RKO (cell line): ENCODE measurements around the gene TBC1D10A.
A peak's percentile ranks its signal among the peaks of the same experiment; 100 is the strongest.

Experiments
- DNase-seq: peaks from one replicate; pipeline ENCODE4 v3.0.0-alpha.2; 2016; ENCODE audit warnings: low spot score

Gene TBC1D10A

GRCh38 chr22:30285846-30286200 is 40.9 kb downstream of the TBC1D10A start:
- no peak for DNase-seq

DNA sequence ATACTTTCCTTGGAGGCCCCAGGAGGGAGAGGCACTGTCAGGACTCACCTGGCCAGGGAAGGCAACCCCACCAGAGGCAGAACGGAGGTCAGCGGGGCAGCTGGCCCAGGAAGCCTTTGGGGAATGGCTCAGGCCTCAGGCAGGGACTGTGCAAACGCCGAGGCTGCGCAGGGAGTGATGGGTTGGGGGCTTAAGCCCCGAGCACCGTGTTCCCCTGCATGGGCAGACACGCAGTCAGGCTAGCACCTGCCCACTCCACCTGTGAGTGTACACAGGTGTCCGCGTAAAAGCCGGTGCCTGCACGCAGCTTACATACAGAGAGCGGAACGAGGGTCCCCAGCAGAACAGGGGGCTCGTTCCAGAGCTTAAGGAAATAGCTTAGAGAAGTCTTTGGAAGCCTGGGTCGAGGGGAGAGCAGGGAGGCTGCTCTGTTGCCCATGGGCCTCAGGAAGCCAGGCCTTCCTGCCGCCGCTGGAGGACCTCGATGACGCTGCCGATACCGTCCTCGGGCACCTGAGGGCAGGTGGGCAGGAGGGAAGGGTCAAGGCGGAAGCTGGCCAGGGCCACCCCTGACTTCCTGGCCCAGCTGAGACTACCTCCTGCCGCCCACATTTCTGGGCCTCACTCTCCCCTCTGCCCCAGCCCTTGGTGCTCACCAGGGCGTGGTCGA is 41.4 kb downstream of the TBC1D10A start:
- no peak for DNase-seq

- DNase-seq: no peak
Observed at GRCh38 chr22:30284666-30285065, 42.1 kb downstream of the TBC1D10A start.

GRCh38 chr22:30284172-30284571 is 42.6 kb downstream of the TBC1D10A start:
- no peak for DNase-seq

DNA sequence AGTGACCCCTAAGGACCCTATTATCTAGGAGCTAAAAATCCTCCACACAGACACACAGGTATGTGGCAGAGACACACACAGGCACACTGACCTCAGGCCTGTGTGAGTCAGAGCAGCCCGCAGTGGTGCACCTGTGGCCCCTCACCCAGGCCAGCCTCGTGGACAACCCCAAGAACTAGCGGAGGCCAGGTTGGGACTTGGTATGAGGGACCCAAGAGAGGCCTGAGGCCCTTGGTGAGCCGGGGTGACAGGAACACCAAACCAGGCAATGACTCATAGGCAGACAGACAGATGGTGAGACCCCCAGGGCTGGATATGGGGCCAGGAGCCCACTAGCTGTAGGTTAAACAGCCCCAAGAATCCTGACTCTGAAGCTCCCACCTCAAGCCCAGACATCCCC is 43.4 kb downstream of the TBC1D10A start:
- no peak for DNase-seq

DNA sequence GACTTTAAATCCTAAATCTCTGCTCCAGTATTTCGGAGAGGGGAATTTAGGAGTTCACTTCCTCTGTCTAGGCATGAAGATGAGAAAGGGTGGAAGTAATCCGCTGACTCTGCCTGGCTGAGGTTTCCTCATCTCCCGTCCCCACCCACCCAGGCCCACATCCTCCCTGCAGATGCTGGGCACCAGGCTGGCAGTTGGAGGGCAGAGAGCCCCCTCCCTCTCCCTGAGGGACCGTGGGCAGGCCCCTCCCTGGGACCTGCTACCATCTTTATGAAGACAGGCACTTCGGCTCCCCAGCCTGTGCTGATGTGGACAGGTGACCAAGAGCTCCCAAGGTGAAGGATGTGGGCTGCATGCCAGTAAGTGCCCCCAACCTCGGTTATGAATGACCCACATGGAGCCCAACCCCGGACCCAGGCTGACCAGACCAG is 44.1 kb downstream of the TBC1D10A start:
- no peak for DNase-seq

DNA sequence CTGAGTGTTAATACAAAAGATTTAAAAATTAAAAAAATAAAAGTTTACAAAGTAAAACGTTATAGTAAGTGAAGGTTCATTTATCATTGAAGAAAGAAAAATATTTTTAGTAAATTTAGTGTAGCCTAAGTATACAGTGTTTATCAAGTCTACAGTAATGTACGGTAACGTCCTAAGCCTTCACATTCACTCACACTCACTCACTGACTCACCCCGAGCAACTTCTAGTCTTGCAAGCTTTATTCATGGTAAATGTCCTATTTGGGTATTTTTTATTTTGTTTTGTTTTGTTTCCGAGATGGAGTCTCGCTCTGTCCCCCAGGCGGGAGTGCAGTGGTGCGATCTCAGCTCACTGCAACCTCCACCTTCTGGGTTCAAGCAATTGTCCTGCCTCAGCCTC is 46.2 kb downstream of the TBC1D10A start:
- DNase-seq: peak; percentile 17

DNA sequence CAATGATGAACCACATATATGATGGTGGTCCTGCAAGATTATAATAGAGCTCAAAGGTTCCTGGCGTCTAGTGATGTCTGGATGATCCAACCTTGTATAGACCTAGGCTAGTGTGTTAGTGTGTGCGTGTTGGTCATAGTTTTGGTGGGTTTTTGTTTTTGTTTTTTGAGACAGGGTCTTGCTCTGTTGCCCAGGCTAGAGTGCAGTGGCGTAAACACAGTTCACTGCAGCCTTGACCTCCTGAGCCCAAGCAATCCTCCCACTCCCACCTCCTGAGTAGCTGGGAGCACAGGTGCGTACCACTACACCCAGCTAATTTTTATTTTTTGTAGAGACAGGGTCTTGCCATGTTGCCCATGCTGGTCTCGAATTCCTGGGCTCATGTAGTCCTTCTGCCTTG is 46.8 kb downstream of the TBC1D10A start:
- DNase-seq: no peak

DNA sequence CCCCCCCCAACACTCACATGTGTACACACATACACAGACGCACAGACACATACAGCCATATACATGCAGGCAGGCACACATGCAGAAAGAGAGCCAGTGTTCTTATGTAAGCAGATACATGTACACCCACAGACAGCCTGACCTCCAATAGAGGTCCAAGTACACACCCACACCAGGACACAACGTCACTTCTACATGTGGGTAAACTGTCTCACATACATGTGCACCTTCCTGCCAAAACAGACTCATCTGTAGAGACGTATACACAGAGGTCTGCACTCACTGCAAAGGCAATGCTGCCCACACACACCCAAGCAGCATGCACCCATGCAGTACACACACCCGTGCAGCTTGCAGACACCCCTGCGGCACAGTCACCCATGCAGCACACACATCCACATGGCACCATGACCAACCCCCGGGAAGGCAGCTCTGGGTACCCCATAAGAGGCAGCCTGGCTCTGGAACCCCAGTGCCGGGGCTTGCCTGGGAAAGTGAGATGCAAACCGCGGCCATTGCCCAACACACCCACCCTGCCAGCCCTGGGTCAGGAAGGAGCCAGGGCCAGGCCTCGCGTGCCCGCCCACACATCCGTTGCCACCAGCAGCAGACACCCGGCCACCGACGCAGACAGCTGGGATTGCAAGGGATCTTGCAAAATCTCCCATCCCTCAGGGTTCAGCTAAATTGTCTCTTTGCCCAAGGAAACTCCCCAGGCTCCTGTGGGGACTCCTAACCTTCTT is 47.5 kb downstream of the TBC1D10A start:
- no peak for DNase-seq

GRCh38 chr22:30277547-30278344 is 49.0 kb downstream of the TBC1D10A start:
- no peak for DNase-seq

GRCh38 chr22:30276039-30276438 is 50.7 kb downstream of the TBC1D10A start:
- no peak for DNase-seq

DNA sequence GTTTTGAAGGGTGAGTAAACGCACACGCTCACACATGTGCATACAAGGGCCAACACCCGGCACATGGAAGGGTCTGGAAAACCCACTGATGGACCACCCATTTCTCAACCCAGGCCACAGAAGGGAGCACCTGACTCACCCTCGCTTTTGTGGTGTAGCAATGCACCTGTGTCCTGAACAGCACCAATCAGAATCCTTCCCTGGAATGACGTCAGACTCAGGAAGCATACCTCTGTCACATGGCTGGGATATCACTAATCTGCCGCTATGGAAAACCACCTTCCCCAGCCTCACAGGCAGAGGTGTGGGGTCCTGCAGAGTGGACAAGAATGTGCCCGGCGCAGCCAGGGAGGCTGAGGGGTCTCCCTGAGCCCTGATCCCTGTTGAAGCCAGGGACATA is 51.1 kb downstream of the TBC1D10A start:
- DNase-seq: no peak

DNA sequence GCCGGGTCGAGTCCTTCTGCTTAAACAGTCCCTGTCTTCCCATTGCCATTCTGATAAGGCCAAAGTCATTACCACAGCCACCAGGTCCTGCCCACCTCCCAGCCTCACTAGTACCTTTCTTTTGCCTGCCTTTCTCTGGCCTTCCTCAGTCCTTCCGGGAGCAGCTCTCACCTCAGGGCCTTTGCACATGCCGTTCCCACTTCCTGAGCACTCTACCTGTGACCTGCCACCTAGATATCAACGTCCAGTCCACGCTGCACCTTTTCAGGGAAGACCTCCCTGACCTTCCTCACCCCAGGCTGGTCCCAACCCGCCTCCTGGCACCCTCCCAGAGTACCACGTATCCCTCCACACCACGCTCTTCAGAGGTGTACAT is 52.3 kb downstream of the TBC1D10A start:
- DNase-seq: no peak

DNA sequence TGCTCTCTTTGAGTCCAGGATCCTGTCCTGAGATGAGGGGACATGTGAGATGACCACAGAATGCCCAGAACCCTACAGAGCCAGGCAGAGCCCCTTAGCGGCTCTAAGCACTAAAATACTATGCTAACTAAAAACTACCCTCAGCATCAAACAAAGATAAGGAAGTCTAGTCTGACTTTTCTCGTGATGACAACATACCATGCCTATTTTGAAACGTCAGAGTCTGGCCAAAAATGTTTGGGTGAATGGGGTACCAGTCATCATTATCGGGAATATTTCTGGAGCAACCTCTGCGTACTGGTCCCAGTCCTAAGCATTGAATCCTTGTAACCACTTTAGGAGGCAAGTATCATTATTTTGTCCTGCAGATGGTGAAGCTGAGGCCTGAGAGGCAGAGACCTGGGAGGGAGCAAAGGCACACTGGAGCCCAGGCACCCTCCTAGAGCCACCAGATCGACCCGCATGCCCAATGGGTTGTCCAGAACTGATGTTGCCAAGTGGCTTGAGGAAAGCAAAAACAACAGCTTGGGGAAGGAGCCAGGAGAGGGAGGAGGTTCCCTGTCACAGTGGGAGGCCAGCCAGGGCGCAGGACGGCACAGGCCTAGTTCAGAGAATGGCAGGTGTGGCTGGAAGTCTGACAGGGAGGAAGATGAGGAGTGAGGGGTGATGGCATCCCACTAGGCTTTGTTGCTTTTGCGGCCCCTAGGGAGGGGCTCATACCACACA is 52.9 kb downstream of the TBC1D10A start:
- no peak for DNase-seq

DNA sequence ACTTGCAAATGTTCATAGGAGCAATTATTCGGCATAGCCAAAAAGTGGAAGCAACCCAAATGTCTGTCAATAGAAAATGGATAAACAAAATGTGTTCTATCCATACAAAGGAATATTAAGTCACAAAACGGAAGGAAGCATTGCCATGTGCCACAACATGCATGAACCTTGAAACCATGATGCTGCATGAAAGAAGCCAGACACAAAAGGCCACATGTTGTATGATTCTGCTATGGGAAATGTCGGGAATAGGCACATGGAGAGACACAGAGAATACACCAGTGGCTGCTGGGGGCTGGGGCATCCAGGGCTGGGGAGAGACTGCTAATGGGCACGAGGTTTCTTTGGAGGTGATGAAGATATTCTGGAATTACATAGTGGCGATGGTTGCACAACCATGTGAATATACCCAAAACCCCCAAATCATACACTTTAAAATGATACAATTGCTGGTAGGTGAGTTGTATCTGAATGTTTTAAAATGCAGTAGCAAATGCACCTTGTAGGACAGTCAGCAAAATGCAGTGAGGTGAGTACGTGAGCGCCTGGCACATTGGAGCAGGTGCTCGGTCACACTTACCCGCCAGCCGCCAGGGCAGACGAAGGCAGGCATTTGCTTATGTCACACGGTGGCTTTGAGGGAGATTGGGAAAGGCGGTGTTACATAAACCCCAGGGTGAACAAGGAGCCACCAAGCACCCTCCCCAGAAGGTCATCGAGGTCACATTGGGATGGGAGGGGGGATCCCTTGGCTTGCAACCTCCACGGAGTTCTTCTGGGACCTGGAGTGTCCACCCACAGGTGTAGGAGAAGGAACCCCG is 53.8 kb downstream of the TBC1D10A start:
- DNase-seq: no peak

GRCh38 chr22:30270832-30271231 is 55.9 kb downstream of the TBC1D10A start:
- peak; percentile 59 for DNase-seq

- DNase-seq: no peak
Observed at GRCh38 chr22:30268331-30268730, 58.4 kb downstream of the TBC1D10A start.

- no peak for DNase-seq
Observed at GRCh38 chr22:30267382-30268302, 59.1 kb downstream of the TBC1D10A start.

DNA sequence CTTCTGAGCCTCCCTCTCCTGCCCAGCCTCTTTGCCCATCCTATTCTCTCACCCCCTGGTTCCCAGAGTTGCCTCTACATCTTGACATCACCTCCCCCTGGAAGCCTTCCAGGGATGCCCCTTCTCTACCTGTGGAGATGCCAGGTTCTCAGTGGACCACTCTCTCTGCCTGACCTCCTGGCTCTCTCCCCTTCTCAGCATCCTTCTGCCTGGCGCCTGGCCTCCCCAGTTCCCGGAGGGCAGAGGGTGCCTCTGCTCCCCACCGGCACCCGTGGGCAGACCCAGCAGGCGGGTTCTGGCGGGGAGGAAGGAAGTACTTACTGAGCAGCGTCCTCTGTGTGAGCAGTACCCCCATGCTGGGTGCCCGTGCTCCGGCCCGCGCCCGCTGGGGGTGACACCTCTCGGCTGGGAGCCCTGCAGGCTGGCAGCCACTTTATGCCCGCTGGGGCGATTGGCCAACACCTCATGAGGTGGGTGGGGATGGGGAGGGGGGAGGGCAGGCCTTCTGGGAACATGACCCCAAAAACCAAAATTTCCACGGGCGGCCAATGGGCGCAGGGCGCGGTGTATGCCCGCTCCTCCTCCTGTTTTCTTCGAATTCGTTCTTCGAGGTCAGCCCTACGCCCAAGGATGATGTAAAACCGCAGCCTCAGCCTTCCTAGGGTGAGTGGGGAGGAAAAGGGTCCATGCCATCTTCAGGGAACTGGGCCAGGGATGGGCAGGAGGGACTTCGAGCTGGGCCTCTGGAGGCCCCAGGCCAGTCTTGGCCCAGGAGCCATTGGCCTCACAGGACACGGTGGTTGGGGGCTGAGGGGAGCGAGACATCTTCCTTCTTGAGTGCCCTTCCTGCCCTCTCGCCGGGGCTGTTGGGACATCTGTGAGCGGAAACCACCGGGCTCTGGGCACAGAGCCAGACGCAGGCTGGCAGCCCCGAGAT is 60.0 kb downstream of the TBC1D10A start, which contains the start of gene OSM:
TSS of gene OSM (minus strand) at position 407 of the 937 bp plus-strand sequence. CDS start at position 355, 52 bp downstream.
- no peak for DNase-seq
